Measurements from ENCODE around the gene NUDT14. TPM values are rescaled to one million over a fixed set of nuclear protein-coding genes. Genes with fewer than 3 reads are reported as not detected.

NUDT14 gene
- total RNA-seq, 1 donor from 2014 or later: 8.5 TPM

DNA sequence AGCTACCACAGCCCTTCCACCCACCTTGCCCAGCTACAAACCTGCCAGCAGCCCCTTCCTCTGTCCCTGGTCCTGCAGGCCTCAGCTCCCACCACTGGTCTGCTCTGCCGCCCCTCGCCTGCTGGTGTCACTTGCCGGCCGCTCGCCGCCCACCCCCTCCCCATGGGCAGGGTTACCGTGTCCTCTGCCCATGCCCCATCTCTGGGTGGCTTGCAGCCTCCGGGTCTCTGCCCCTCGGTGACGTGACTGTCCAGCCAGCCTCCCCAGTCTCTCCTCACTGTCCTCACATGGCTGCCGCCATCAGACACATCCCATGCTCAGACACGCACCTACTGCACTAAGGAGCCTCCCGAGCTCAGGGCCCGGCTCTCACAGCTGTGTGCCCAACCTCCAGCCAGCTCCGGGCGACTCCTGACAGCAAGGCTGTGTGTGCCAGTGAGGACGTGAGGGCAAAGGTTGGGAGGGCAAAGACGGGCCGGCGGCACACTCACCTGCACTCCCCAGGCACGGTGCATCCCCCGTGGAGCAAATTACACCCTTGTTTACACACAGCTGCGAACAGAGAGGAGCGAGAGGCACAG lies 26.0 kb downstream of the NUDT14 start:
- intact Hi-C loops (cut with micrococcal nuclease): no loop called here
- Mint-ChIP-seq H3K27ac (no peak overlapping the region), H3K4me1 (ENCODE audit: low read depth) (no peaks in the 10 kb centered on the region), H3K36me3 (ENCODE audit: low read depth) (no peaks in the 10 kb centered on the region), H3K27me3 (ENCODE audit: insufficient read depth) (no peaks in the 10 kb centered on the region), H3K4me3 (no peak overlapping the region), H3K9me3 (no peaks in the 10 kb centered on the region)
- DNase-seq (ENCODE audit: low spot score): no peak

DNA sequence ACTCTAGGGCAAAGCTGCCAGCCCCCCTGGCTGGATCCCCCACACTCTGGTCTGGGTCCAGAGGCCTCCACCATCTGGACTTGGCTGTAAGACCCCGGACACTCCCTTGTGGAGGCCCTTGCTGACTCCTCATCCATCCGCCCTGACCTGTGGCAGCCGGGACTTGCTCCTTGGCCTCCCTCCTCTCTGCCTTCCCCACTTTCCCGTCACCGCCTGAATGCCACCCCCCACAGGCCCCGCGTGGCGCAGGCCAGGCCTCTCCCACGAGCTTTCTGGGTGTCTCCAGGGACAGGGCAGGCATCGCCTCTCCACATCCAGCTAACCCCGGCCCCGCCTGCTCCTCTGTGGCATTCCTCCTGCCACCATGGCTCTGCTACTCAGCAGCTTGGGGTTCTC lies 26.6 kb downstream of the NUDT14 start:
- H3K9me3 Mint-ChIP-seq: no peaks in the 10 kb centered on the region
- H3K4me1 Mint-ChIP-seq (ENCODE audit: low read depth): no peaks in the 10 kb centered on the region
- no peak overlapping the region for H3K4me3 Mint-ChIP-seq
- no peak for DNase-seq (ENCODE audit: low spot score)
- no peak overlapping the region for H3K27ac Mint-ChIP-seq
- intact Hi-C loops (cut with micrococcal nuclease): no loop called here
- no peaks in the 10 kb centered on the region for H3K36me3 Mint-ChIP-seq (ENCODE audit: low read depth)
- H3K27me3 Mint-ChIP-seq (ENCODE audit: insufficient read depth): no peaks in the 10 kb centered on the region

DNA sequence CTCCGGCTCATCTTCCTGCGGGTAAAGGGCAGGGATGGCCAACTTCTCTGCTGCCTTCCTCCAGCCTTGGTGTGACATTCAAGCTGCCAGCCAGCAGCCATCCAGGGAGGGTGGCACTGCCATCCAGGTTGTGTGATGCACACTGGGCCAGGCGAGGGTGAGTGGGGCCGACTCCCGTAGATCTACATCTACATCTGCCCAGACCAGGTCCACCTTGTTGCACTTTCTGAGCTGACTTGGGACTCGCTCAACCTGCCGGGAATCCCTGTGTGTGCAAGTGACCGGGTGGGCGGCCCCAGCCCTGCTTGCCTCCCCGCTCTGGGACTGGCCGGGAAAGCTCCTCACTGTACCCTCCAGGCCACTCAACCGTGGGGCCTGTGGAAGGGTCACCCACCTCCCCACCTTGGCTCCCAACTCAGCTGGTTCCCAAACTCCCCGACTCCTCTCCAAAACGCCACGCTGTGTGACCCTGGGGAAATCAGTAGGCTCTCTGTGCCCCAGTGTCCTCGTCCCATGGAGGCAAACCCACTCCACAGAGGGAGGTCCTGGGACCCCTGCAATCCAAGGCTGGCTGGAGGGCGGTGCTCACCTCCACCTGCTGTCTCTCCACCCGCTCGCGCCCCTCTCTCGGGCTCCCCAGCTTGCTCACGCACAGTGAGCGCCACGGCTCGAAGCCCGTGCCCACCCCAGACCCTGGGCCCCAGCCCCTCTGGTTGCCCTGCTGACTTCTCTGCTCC lies 27.2 kb downstream of the NUDT14 start:
- no peak for DNase-seq (ENCODE audit: low spot score)
- Mint-ChIP-seq H3K27me3 (ENCODE audit: insufficient read depth) (no peaks in the 10 kb centered on the region), H3K4me1 (ENCODE audit: low read depth) (no peaks in the 10 kb centered on the region), H3K27ac (no peak overlapping the region), H3K4me3 (no peak overlapping the region), H3K36me3 (ENCODE audit: low read depth) (no peaks in the 10 kb centered on the region), H3K9me3 (no peaks in the 10 kb centered on the region)
- intact Hi-C loops (cut with micrococcal nuclease): no loop called here

DNA sequence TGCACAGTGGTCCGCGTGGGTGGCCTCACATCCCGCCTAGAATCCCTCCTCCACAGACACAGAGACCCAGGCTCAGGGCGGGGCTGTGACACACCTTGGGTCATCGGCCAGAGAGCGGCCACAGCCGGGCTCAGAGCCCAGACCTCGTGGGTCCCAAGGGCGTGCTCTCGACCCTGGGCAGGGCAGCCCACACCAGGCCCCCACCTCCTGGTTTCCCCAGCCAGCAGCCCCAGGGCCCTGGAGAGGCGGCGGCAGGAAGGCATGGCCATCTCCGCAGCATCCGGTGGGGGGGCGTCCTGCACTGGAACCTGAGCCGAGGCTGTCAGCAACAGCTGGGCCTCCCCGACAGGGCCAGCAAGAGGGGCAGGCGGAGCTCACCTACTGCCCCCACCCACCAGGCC lies 27.8 kb downstream of the NUDT14 start:
- intact Hi-C loops (cut with micrococcal nuclease): no loop called here
- Mint-ChIP-seq H3K4me1 (ENCODE audit: low read depth) (no peaks in the 10 kb centered on the region), H3K4me3 (no peak overlapping the region), H3K36me3 (ENCODE audit: low read depth) (no peaks in the 10 kb centered on the region), H3K27ac (no peak overlapping the region), H3K9me3 (no peaks in the 10 kb centered on the region), H3K27me3 (ENCODE audit: insufficient read depth) (no peaks in the 10 kb centered on the region)
- no peak for DNase-seq (ENCODE audit: low spot score)

DNA sequence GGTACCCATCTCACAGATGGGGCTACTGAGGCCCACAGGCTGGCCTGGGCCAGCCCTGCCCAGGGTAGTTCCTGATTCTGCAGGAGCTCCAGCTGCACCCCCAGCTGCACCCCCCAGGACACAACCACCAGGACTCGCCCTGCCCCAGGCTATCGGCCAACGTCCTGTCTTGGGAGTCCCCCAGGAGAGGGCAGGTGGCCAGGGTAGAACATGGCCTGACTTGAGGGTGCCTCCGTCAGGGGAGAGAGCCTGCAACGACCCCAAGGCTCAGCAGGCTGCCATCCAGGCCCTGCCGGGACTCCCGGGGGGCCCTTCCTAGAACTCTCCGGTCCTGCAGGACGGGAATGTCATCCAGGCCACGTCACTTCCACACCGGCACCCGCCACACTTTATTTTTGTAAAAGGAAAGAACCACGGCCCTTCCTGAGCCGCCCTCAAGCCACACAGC lies 28.3 kb downstream of the NUDT14 start:
- no peaks in the 10 kb centered on the region for H3K4me1 Mint-ChIP-seq (ENCODE audit: low read depth)
- intact Hi-C loops (cut with micrococcal nuclease): no loop called here
- no peaks in the 10 kb centered on the region for H3K9me3 Mint-ChIP-seq
- DNase-seq (ENCODE audit: low spot score): no peak
- H3K27me3 Mint-ChIP-seq (ENCODE audit: insufficient read depth): no peaks in the 10 kb centered on the region
- H3K4me3 Mint-ChIP-seq: no peak overlapping the region
- H3K36me3 Mint-ChIP-seq (ENCODE audit: low read depth): no peaks in the 10 kb centered on the region
- H3K27ac Mint-ChIP-seq: no peak overlapping the region

DNA sequence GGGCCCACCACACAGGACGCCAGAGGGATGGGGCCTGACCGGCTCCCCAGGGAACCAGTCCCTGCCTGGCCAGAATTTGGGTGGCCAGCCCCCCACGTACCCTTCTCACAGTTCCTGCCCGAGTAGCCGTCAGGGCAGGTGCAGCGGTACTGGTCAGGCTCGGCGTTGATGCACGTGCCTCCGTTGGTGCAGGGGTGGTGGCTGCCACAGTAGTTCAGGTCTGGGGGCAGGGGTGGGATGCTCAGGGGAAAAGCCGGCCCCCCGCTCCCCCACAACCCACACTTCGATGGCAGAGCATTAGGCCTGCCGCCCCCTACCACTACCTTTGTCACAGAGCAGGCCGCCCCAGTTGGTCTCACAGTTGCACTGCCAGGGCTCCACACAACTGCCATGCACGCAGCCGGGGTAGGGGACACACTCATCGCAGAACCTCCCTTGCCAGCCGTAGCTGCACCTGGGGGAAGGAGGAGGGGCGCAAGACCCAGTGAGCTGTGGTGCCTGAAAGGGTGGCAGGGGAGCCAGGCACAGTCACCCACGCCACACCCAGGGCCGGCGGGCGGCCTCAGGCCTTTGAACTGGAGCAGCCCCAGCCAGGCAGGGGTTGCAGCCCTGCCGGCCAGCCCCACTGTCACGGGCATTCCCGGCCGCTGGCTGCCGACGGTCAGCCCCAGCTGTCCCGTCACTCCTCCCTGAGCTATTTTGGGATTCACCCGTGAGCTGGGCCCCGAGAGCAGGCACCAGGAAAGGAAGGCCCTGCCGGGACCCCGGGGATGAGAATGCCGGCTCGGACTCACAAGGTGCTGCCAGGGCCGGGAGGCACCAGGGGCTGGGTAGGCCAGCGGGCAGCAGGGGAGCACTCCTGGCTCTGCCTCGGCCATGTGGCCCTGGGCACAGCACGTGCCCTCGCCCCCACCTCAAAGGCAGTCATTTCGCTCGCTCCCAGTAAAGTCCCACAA lies 29.0 kb downstream of the NUDT14 start:
- H3K9me3 Mint-ChIP-seq: no peaks in the 10 kb centered on the region
- no peaks in the 10 kb centered on the region for H3K27me3 Mint-ChIP-seq (ENCODE audit: insufficient read depth)
- DNase-seq (ENCODE audit: low spot score): no peak
- no peaks in the 10 kb centered on the region for H3K4me1 Mint-ChIP-seq (ENCODE audit: low read depth)
- no peaks in the 10 kb centered on the region for H3K36me3 Mint-ChIP-seq (ENCODE audit: low read depth)
- H3K27ac Mint-ChIP-seq: no peak overlapping the region
- intact Hi-C loops (cut with micrococcal nuclease): no loop called here
- no peak overlapping the region for H3K4me3 Mint-ChIP-seq

DNA sequence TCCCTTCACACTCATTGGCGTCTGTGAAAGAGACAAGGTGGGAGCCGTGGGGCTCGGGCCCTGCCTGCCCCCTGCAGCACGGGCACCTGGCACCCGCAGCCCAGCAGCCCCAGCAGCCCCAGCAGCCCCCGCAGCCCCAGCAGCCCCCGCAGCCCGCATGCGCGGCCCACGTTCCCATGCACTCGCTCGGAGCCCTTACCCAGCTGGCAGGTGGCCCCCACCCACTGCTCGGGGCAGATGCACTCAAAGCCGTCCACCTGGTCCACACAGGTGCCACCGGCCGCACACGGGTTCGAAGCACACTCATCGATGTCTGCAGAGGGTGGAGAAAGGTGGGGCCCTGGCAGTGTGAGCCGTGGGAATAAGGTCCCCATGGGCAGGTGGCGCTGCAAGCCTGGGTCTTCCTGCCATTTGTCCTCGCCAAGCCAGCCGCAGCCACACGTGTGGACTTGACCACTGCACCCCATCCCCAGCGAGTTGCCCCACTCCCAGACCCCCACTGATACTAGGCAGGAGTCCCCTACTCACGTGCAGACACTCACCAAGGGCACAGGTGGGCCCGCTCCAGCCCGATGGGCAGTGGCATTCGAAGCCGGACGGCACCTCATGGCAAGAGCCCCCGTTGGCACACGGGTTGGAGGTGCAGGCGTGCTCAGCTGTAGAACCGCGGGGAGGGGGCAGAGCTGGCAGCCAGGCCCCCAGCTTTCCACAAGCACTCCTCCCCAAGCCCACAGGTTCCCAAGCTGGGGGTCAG lies 29.9 kb downstream of the NUDT14 start:
- intact Hi-C loops (cut with micrococcal nuclease): no loop called here
- DNase-seq (ENCODE audit: low spot score): no peak

DNA sequence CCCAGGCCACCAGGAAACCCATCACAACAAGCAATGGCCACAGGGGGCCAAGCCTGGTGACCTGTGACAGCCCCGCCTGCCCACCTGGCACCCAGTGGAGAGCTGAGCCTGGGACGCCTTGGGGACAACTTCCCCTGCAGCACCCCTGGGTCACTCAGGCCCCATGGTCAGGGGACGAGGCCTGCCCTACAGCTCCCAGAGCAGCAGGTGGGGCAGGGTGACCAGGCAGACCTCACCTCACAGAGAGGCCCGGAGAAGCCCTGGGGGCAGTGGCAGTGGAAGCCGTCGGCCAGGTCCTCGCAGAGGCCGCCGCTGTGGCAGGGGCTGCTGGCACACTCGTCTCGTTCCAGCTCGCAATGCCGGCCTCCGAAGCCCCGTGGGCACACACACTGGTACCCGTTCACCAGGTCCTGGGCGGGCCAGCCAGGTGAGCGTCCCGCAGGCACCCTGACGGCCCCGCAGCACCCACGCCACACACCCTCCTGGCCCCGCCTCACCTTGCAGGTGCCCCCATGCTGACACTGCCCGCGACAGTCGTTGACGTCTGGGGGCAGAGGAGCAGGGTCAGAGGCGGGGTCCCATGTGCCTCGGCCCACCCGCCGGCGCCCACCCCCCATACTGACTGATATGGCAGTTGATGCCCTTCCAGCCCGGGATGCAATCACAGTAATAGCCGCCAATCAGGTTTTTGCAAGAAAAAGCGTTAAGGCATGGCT lies 30.6 kb downstream of the NUDT14 start:
- no peaks in the 10 kb centered on the region for H3K9me3 Mint-ChIP-seq
- no peaks in the 10 kb centered on the region for H3K4me1 Mint-ChIP-seq (ENCODE audit: low read depth)
- no peak overlapping the region for H3K4me3 Mint-ChIP-seq
- H3K27me3 Mint-ChIP-seq (ENCODE audit: insufficient read depth): no peaks in the 10 kb centered on the region
- intact Hi-C loops (cut with micrococcal nuclease): no loop called here
- no peaks in the 10 kb centered on the region for H3K36me3 Mint-ChIP-seq (ENCODE audit: low read depth)
- no peak overlapping the region for H3K27ac Mint-ChIP-seq
- DNase-seq (ENCODE audit: low spot score): no peak

More for the DNA sequence above, 29.9 kb downstream of the NUDT14 start:
- no peaks in the 10 kb centered on the region for H3K9me3 Mint-ChIP-seq
- no peaks in the 10 kb centered on the region for H3K36me3 Mint-ChIP-seq (ENCODE audit: low read depth)
- no peaks in the 10 kb centered on the region for H3K4me1 Mint-ChIP-seq (ENCODE audit: low read depth)
- no peak overlapping the region for H3K4me3 Mint-ChIP-seq
- no peaks in the 10 kb centered on the region for H3K27me3 Mint-ChIP-seq (ENCODE audit: insufficient read depth)
- no peak overlapping the region for H3K27ac Mint-ChIP-seq

DNA sequence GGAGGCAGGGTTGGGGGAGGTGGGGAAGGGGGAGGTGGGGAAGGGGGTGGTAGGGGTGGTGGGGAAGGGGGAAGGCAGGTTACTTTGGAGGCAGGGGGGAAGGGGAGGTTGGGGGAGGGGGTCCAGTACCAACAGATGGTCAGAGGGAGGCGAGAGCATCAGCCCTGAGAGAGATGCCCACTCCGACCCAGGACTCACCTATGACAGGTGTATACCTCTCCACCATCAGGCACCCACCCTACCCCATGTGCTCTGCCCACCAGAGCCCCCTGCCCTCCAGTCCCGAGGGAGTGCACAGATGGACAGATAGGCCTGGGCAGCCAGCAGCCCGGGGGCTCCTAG lies 31.1 kb downstream of the NUDT14 start:
- Mint-ChIP-seq H3K27ac (no peak overlapping the region), H3K27me3 (ENCODE audit: insufficient read depth) (no peaks in the 10 kb centered on the region), H3K4me1 (ENCODE audit: low read depth) (no peaks in the 10 kb centered on the region), H3K4me3 (no peak overlapping the region), H3K9me3 (no peaks in the 10 kb centered on the region), H3K36me3 (ENCODE audit: low read depth) (no peaks in the 10 kb centered on the region)
- DNase-seq (ENCODE audit: low spot score): no peak
- intact Hi-C loops (cut with micrococcal nuclease): no loop called here

DNA sequence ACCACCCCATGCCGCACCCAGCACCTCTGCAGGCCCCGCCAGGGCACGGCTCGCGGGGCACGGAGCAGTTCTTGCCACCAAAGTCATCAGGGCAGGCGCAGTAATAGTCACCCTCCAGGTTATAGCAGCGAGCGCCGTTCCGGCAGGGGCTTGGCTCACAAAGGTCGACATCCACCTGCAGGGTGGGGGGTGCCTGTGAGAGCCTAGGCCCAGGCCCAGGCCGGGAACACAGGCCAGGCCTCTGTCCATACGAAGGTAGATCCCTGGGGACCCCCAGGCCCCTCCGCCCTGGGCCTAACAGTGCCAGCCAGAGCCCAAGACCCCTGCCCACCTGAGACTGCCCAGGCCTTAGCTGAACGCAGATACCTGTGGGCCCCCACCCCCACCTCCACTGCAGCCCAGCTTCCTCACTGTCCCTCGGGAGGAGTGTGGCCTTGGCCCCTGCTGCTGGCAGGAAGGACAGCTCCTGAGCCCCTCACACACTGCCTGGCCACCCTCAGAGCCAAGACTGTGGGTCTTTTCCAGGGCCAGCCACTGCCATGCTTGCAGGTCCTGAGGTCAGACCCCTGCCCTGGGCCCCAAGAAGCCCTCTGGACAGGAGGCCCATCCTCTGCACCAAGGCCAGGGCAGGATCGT lies 31.8 kb downstream of the NUDT14 start:
- Mint-ChIP-seq H3K4me3 (no peak overlapping the region), H3K4me1 (ENCODE audit: low read depth) (no peaks in the 10 kb centered on the region), H3K27me3 (ENCODE audit: insufficient read depth) (no peaks in the 10 kb centered on the region), H3K36me3 (ENCODE audit: low read depth) (no peaks in the 10 kb centered on the region), H3K9me3 (no peaks in the 10 kb centered on the region), H3K27ac (no peak overlapping the region)
- intact Hi-C loops (cut with micrococcal nuclease): no loop called here
- DNase-seq (ENCODE audit: low spot score): no peak

DNA sequence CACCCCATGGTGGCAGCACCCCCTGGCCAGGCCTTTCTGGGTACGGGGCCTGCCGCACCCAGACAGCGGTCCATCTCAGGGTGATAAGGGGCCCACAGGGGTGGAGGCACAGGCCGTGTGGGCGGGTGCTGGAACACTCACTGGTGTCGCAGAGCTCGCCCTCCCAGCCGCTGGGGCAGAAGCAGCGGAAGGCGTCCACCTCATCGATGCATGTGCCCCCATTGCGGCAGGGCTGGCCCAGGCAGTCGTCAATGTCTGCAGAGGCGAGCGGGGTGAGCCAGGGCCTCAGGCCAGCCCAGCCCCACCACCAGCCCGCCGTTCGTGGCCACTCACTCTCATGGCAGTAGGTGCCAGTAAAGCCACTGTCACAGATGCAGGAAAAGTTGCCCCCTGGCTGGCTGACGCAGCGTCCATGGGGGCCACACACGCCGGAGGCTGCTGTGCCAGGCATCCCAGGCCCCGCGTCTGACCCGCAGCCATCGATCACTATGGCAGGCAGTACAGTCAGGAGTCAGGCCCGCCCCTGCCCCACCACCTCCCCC lies 32.4 kb downstream of the NUDT14 start:
- intact Hi-C loops (cut with micrococcal nuclease): no loop called here
- no peak overlapping the region for H3K4me3 Mint-ChIP-seq

More for the DNA sequence above, 32.4 kb downstream of the NUDT14 start:
- Mint-ChIP-seq H3K9me3 (no peaks in the 10 kb centered on the region), H3K27me3 (ENCODE audit: insufficient read depth) (no peaks in the 10 kb centered on the region), H3K27ac (no peak overlapping the region), H3K36me3 (ENCODE audit: low read depth) (no peaks in the 10 kb centered on the region), H3K4me1 (ENCODE audit: low read depth) (no peaks in the 10 kb centered on the region)
- DNase-seq (ENCODE audit: low spot score): no peak
